Fibroblast of pulmonary artery (primary cell): ENCODE data around the gene KCNJ10.

Source experiments
- DNase-seq: peaks from one replicate; pipeline ENCODE4 v3.0.0-alpha.2; 2010; ENCODE audit warnings: low read depth
- H3K4me3 ChIP-seq: replicated peaks from 2 replicates; pipeline ENCODE4 v1.5.1; 2011; ENCODE audit warnings: low read depth, mild to moderate bottlenecking, control low read depth, low read length, moderate library complexity
- CTCF ChIP-seq: IDR thresholded peaks from 2 replicates; pipeline ENCODE4 v1.5.1; 2011; ENCODE audit warnings: mild to moderate bottlenecking, control low read depth, low read length, inconsistent platforms; ENCODE audit errors: missing control alignments

KCNJ10 gene

GRCh38 chr1:160105155-160105554, 35.2 kb upstream of the KCNJ10 start:
- DNase-seq: no peak
- no peak for TF ChIP-seq CTCF
- no peak overlapping the region for H3K4me3 ChIP-seq

GRCh38 chr1:160104486-160104885, 34.5 kb upstream of the KCNJ10 start:
- no peak for TF ChIP-seq CTCF
- DNase-seq: no peak
- no peak overlapping the region for H3K4me3 ChIP-seq

GRCh38 chr1:160103658-160104408, 33.9 kb upstream of the KCNJ10 start:
- TF ChIP-seq CTCF: no peak
- no peak overlapping the region for H3K4me3 ChIP-seq

GRCh38 chr1:160101717-160102522, 32.0 kb upstream of the KCNJ10 start:
- TF ChIP-seq CTCF: no peak
- H3K4me3 ChIP-seq: no peak overlapping the region
- no peak for DNase-seq

More at GRCh38 chr1:160103658-160104408, 33.9 kb upstream of the KCNJ10 start:
- DNase-seq: no peak

- H3K4me3 ChIP-seq: no peak overlapping the region
- peak; percentile 72 for DNase-seq
- TF ChIP-seq CTCF: peak; percentile 87
Observed at GRCh38 chr1:160101037-160101716, 31.2 kb upstream of the KCNJ10 start.

- no peak for TF ChIP-seq CTCF
- no peak overlapping the region for H3K4me3 ChIP-seq
- DNase-seq: no peak
Observed at GRCh38 chr1:160099716-160100375, 29.9 kb upstream of the KCNJ10 start.
